ENCODE results near the gene C6. TPM values are rescaled to one million over a fixed set of nuclear protein-coding genes. Genes with fewer than 3 reads are reported as not detected.

Gene C6
- polyA plus RNA-seq, 1 donor (not counting 4 experiments of a cell fraction or from before 2014, with no cell fraction given): not detected

DNA sequence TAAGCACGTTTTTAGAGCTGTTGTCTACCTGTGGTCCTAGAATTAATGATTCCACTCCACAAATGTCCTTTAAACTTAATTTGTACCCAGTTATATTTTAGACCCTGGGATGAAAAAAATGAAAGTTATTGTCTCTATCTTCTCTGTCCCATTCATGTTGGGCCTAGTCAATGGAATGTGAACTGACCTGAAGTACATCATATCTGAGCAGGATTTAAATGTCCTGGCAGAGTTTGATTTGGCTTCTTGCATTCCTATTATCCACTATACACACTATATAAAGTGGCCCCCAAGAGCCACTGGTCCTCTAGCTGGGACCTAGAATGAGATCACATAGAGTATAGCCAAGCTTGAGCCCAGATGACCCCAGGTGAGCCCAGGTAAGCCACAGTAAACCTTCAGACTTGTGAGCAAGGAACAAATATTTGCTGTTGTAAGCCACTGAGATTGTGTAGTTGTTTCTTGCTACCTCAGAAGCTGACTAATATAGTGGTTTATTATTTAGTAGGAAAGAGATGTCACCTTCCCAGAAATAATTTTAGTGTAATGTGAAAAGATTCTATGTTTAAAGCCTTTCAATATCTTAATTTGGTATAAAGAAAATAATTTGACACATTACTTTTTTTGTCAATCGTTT lies 37.1 kb upstream of the C6 start:
- no peaks in the 10 kb centered on the region for H3K4me1 ChIP-seq (ENCODE audit: control insufficient read depth, extremely low read depth, insufficient read depth, low read length)
- H3K27ac ChIP-seq (ENCODE audit: control insufficient read depth, insufficient read depth, low read length): no peak overlapping the region
- dilution Hi-C loops (cut with MboI; ENCODE audit: extremely low pct_ligation_motif_present, low sequenced_read_pairs): no loop called here
- H4K20me1 ChIP-seq (ENCODE audit: control insufficient read depth, extremely low read depth, insufficient read depth, low read length): no peaks in the 10 kb centered on the region
- H3K9me3 ChIP-seq (ENCODE audit: control insufficient read depth, low read depth, low read length): no peaks in the 10 kb centered on the region
- no peak overlapping the region for H3K4me3 ChIP-seq (ENCODE audit: control insufficient read depth in 2 of 3, extremely low read depth in 1 of 3, insufficient read depth in 2 of 3, low read depth in 1 of 3, low read length in 3 of 3)
- H3K9ac ChIP-seq (ENCODE audit: control insufficient read depth, extremely low read depth, insufficient read depth, low read length): no peak overlapping the region
- no peaks in the 10 kb centered on the region for H3K9me1 ChIP-seq (ENCODE audit: control insufficient read depth, extremely low read depth, insufficient read depth, low read length)
- H3K27me3 ChIP-seq (ENCODE audit: control insufficient read depth, extremely low read depth, insufficient read depth, low read length): no peaks in the 10 kb centered on the region
- H3K36me3 ChIP-seq (ENCODE audit: control insufficient read depth in 2 of 2, extremely low read depth in 1 of 2, insufficient read depth in 2 of 2, low read length in 2 of 2): no peaks in the 10 kb centered on the region
- no peak for DNase-seq (ENCODE audit: low read depth, low spot score)
- TF ChIP-seq EZH2 (IDR thresholded peaks at IDR 0.05; ENCODE audit: low read length): no peak
- TF ChIP-seq, protein P1, sequence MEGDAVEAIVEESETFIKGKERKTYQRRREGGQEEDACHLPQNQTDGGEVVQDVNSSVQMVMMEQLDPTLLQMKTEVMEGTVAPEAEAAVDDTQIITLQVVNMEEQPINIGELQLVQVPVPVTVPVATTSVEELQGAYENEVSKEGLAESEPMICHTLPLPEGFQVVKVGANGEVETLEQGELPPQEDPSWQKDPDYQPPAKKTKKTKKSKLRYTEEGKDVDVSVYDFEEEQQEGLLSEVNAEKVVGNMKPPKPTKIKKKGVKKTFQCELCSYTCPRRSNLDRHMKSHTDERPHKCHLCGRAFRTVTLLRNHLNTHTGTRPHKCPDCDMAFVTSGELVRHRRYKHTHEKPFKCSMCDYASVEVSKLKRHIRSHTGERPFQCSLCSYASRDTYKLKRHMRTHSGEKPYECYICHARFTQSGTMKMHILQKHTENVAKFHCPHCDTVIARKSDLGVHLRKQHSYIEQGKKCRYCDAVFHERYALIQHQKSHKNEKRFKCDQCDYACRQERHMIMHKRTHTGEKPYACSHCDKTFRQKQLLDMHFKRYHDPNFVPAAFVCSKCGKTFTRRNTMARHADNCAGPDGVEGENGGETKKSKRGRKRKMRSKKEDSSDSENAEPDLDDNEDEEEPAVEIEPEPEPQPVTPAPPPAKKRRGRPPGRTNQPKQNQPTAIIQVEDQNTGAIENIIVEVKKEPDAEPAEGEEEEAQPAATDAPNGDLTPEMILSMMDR (optimal IDR thresholded peaks at IDR 0.05 in 1 of 3, IDR thresholded peaks at IDR 0.05 in 1 of 3, conservative IDR thresholded peaks at IDR 0.05 in 1 of 3; ENCODE audit: extremely low read depth in 1 of 3, insufficient read depth in 2 of 3, low read length in 3 of 3): no peak
- FAIRE-seq: no peak
- no peak overlapping the region for H2AFZ ChIP-seq (ENCODE audit: control insufficient read depth, low read length)
- H3K4me2 ChIP-seq (ENCODE audit: control insufficient read depth, extremely low read depth, insufficient read depth, low read depth, low read length): no peak overlapping the region
- H3K79me2 ChIP-seq (ENCODE audit: control insufficient read depth, insufficient read depth, low read length): no peaks in the 10 kb centered on the region

- Histone ChIP-seq H4K20me1 (ENCODE audit: control insufficient read depth, extremely low read depth, insufficient read depth, low read length) (no peaks in the 10 kb centered on the region), H3K27me3 (ENCODE audit: control insufficient read depth, extremely low read depth, insufficient read depth, low read length) (no peaks in the 10 kb centered on the region), H3K27ac (ENCODE audit: control insufficient read depth, insufficient read depth, low read length) (no peak overlapping the region), H3K79me2 (ENCODE audit: control insufficient read depth, insufficient read depth, low read length) (no peaks in the 10 kb centered on the region), H3K4me3 (ENCODE audit: control insufficient read depth in 2 of 3, extremely low read depth in 1 of 3, insufficient read depth in 2 of 3, low read depth in 1 of 3, low read length in 3 of 3) (no peak overlapping the region), H2AFZ (ENCODE audit: control insufficient read depth, low read length) (no peak overlapping the region), H3K4me2 (ENCODE audit: control insufficient read depth, extremely low read depth, insufficient read depth, low read depth, low read length) (no peak overlapping the region), H3K9me3 (ENCODE audit: control insufficient read depth, low read depth, low read length) (no peaks in the 10 kb centered on the region), H3K36me3 (ENCODE audit: control insufficient read depth in 2 of 2, extremely low read depth in 1 of 2, insufficient read depth in 2 of 2, low read length in 2 of 2) (no peaks in the 10 kb centered on the region), H3K9ac (ENCODE audit: control insufficient read depth, extremely low read depth, insufficient read depth, low read length) (no peak overlapping the region), H3K4me1 (ENCODE audit: control insufficient read depth, extremely low read depth, insufficient read depth, low read length) (no peaks in the 10 kb centered on the region), H3K9me1 (ENCODE audit: control insufficient read depth, extremely low read depth, insufficient read depth, low read length) (no peaks in the 10 kb centered on the region)
- FAIRE-seq (no peak), DNase-seq (ENCODE audit: low read depth, low spot score) (no peak)
- TF ChIP-seq EZH2 (IDR thresholded peaks at IDR 0.05; ENCODE audit: low read length): no peak
- TF ChIP-seq, protein P1 (optimal IDR thresholded peaks at IDR 0.05 in 1 of 3, IDR thresholded peaks at IDR 0.05 in 1 of 3, conservative IDR thresholded peaks at IDR 0.05 in 1 of 3; ENCODE audit: extremely low read depth in 1 of 3, insufficient read depth in 2 of 3, low read length in 3 of 3): no peak
- dilution Hi-C loops (cut with MboI; ENCODE audit: extremely low pct_ligation_motif_present, low sequenced_read_pairs): no loop called here
Measured at GRCh38 chr5:41247135-41247534, 33.8 kb upstream of the C6 start.

Data from keratinocyte (primary cell).